Measurements from ENCODE around the gene LMAN2. TPM values are rescaled to one million over a fixed set of nuclear protein-coding genes. Genes with fewer than 3 reads are reported as not detected.

LMAN2 gene
- polyA plus RNA-seq, 2 of the 4 experiments (the other 2 are of a cell fraction): 123 to 210 TPM

DNA sequence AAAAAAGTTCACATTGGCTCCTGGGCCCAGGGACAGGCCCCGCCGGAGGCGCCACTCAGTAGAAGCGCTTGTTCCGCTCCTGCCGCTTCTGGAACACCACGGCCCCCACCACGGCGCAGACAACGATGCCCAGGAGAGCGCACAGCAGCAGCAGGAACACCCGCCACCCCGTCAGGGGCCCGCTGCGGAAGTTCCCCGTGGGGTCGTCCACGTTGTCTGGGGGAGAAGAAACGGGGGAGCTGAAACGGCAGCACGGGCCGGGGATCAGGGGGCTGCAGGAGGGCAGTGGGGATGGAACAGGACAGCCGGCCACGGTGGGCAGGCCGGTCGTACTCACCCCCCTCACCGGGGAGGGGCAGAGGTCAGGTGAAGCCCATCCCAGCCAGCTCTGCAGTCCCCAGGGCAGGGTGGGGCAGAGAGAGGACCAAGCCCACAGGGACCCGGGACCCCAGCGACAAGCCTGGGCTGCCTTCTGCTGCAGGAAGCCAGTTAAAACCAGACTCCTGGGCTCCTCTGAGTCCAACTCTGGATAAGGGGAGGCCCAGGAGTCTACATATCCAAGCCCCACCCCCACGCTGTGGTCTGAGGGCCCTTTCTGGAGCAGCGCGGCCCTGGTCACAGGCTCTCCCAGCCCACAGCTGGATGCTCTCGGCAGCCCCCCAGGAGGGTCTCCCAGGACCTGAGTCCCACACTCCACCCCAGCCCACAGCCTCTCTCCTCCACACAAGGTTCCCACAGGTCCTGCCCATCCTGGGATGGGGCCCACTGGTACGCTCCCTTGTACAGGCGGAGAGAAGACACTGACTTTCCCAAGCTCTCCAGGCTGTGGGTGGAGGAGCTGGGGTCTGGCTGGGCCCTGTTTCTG lies 19.2 kb downstream of the LMAN2 start:
- FAIRE-seq (no peak), ATAC-seq (no peak), DNase-seq (ENCODE audit: low read depth in 1 of 2, low spot score in 1 of 2) (no peak)
- H3K4me2 ChIP-seq: no peak overlapping the region
- CTCF ChIA-PET: interaction anchor here (1.2 to 7.9 kb wide), 6 partner anchors 14 to 117 kb away, joined by 4 to 111 read pairs (median 4); partner anchors contain the start of gene LMAN2
- no peak overlapping the region for H3K4me3 ChIP-seq
- peaks cover 19% of the 10 kb centered on the region for H3K4me1 ChIP-seq
- no peaks in the 10 kb centered on the region for H3K9me3 ChIP-seq
- POLR2A ChIA-PET: no interaction called here
- 97% methylated on average over 26 of the region's 35 CpGs for WGBS (ENCODE audit: missing lambda C conversion rate)
- TF ChIP-seq RNF2 (IDR thresholded peaks at IDR 0.05; ENCODE audit: borderline replicate concordance, low read depth): no peak
- TF ChIP-seq CBX2 (IDR thresholded peaks at IDR 0.05; ENCODE audit: borderline replicate concordance, low read depth): no peak
- no peak for TF ChIP-seq ESRRA (IDR thresholded peaks at IDR 0.05; ENCODE audit: borderline replicate concordance, low read length)
- no peak for TF ChIP-seq ZNF302 (CRISPR knock-in tag; IDR thresholded peaks at IDR 0.05)
- no peak for TF ChIP-seq RCOR1 (IDR thresholded peaks at IDR 0.05; ENCODE audit: low read depth, low read length)
- no peak for TF ChIP-seq EHF (CRISPR knock-in tag; IDR thresholded peaks at IDR 0.05)
- no peak overlapping the region for H3K27ac ChIP-seq

DNA sequence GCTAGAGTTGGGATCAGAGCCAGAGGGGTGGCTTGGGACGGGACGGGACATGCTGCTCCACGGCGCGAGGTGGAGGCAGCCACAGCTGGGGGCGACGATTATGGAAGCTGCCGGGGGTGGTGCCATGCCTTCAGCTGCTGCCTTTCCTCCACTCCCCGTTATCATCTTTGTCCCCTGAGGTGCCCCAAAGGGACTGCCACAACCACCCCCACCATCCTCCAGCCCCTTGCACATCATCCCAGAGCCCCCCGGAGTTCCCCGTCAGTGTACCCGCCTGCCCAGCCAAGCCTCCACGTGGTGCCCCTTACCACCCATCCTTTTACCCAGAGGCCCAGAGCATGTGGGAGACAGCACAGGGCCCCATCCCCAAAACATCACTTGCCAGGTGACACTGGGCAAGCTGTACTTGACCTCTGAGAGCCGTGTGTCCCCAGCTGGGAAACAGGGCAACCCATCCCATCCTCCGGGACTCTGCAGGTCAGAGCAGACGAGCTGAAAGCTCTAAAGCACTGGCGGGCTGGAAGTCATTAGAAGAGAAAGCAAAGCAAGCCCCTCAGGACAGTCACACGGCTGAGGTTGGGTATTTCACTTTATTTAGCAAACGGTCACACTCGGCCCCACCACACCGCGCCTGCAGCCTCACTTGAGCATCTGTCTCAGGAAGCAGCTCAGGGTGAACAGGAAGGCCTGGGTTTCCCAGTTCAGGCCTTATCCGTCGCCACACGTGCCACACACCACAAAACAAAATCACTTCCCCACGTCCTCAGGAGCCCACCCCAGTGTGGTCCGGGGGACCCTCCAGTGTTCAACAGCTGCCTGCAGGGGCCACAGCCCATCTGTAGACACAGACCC lies 20.3 kb downstream of the LMAN2 start:
- WGBS (ENCODE audit: missing lambda C conversion rate): 94% methylated on average over 23 of the region's 27 CpGs
- no peak for FAIRE-seq
- POLR2A ChIA-PET: no interaction called here
- Histone ChIP-seq H3K9me3 (no peaks in the 10 kb centered on the region), H3K4me2 (no peak overlapping the region), H3K4me3 (no peak overlapping the region), H3K27ac (no peak overlapping the region), H3K4me1 (peaks cover 24% of the 10 kb centered on the region)
- no peak for DNase-seq (ENCODE audit: low read depth in 1 of 2, low spot score in 1 of 2)
- ATAC-seq: no peak
- CTCF ChIA-PET: interaction anchor here (1.2 to 7.9 kb wide), 5 partner anchors 13 to 118 kb away, joined by 4 to 111 read pairs (median 4); partner anchors contain the start of gene LMAN2
- no peak for TF ChIP-seq SREBF2 (IDR thresholded peaks at IDR 0.05)
- no peak for TF ChIP-seq ESRRA (IDR thresholded peaks at IDR 0.05; ENCODE audit: borderline replicate concordance, low read length)
- no peak for TF ChIP-seq NPAS2 (CRISPR knock-in tag; IDR thresholded peaks at IDR 0.05; ENCODE audit: borderline replicate concordance)
- TF ChIP-seq, protein P1, sequence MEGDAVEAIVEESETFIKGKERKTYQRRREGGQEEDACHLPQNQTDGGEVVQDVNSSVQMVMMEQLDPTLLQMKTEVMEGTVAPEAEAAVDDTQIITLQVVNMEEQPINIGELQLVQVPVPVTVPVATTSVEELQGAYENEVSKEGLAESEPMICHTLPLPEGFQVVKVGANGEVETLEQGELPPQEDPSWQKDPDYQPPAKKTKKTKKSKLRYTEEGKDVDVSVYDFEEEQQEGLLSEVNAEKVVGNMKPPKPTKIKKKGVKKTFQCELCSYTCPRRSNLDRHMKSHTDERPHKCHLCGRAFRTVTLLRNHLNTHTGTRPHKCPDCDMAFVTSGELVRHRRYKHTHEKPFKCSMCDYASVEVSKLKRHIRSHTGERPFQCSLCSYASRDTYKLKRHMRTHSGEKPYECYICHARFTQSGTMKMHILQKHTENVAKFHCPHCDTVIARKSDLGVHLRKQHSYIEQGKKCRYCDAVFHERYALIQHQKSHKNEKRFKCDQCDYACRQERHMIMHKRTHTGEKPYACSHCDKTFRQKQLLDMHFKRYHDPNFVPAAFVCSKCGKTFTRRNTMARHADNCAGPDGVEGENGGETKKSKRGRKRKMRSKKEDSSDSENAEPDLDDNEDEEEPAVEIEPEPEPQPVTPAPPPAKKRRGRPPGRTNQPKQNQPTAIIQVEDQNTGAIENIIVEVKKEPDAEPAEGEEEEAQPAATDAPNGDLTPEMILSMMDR (IDR thresholded peaks at IDR 0.05): no peak
- no peak for TF ChIP-seq KDM5A (IDR thresholded peaks at IDR 0.05)
- no peak for TF ChIP-seq NR3C1 (IDR thresholded peaks at IDR 0.05)
- no peak for TF ChIP-seq CBX2 (IDR thresholded peaks at IDR 0.05; ENCODE audit: borderline replicate concordance, low read depth)
- TF ChIP-seq TFCP2L1 (CRISPR knock-in tag; IDR thresholded peaks at IDR 0.05): no peak
- TF ChIP-seq MAFK (IDR thresholded peaks at IDR 0.05; ENCODE audit: partially characterized antibody): no peak
- TF ChIP-seq, protein P2, sequence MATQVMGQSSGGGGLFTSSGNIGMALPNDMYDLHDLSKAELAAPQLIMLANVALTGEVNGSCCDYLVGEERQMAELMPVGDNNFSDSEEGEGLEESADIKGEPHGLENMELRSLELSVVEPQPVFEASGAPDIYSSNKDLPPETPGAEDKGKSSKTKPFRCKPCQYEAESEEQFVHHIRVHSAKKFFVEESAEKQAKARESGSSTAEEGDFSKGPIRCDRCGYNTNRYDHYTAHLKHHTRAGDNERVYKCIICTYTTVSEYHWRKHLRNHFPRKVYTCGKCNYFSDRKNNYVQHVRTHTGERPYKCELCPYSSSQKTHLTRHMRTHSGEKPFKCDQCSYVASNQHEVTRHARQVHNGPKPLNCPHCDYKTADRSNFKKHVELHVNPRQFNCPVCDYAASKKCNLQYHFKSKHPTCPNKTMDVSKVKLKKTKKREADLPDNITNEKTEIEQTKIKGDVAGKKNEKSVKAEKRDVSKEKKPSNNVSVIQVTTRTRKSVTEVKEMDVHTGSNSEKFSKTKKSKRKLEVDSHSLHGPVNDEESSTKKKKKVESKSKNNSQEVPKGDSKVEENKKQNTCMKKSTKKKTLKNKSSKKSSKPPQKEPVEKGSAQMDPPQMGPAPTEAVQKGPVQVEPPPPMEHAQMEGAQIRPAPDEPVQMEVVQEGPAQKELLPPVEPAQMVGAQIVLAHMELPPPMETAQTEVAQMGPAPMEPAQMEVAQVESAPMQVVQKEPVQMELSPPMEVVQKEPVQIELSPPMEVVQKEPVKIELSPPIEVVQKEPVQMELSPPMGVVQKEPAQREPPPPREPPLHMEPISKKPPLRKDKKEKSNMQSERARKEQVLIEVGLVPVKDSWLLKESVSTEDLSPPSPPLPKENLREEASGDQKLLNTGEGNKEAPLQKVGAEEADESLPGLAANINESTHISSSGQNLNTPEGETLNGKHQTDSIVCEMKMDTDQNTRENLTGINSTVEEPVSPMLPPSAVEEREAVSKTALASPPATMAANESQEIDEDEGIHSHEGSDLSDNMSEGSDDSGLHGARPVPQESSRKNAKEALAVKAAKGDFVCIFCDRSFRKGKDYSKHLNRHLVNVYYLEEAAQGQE (IDR thresholded peaks at IDR 0.05): no peak
